ENCODE data around the gene SDK1. TPM values are rescaled to one million over a fixed set of nuclear protein-coding genes. Genes with fewer than 3 reads are reported as not detected.

SDK1 gene
- total and polyA plus RNA-seq, 2 experiments from 2014 or later = 4.1 to 16.5 TPM

- no peak for TF ChIP-seq CTCF (IDR thresholded peaks at IDR 0.05; ENCODE audit: low read depth, low read length)
- no peaks in the 10 kb centered on the region for H3K36me3 ChIP-seq
- H3K9me3 ChIP-seq (ENCODE audit: low read depth) = no peaks in the 10 kb centered on the region
- no peak for DNase-seq (ENCODE audit: low read depth in 1 of 2, low spot score in 1 of 2)
- no peak overlapping the region for H3K4me3 ChIP-seq
- no peak overlapping the region for H3K27ac ChIP-seq
- no peaks in the 10 kb centered on the region for H3K27me3 ChIP-seq
- H3K4me1 ChIP-seq (ENCODE audit: low read depth) = peaks cover 17% of the 10 kb centered on the region
Observed at GRCh38 chr7:3469641-3470040, 168.6 kb downstream of the SDK1 start.

GRCh38 chr7:3480197-3480596 is 179.1 kb downstream of the SDK1 start:
- H3K36me3 ChIP-seq = no peaks in the 10 kb centered on the region
- TF ChIP-seq CTCF (IDR thresholded peaks at IDR 0.05; ENCODE audit: low read depth, low read length) = no peak

GRCh38 chr7:3481435-3481834 is 180.4 kb downstream of the SDK1 start:
- Histone ChIP-seq H3K9me3 (ENCODE audit: low read depth) (no peaks in the 10 kb centered on the region), H3K27ac (no peak overlapping the region), H3K27me3 (no peaks in the 10 kb centered on the region), H3K4me3 (no peak overlapping the region), H3K36me3 (no peaks in the 10 kb centered on the region), H3K4me1 (ENCODE audit: low read depth) (no peaks in the 10 kb centered on the region)
- TF ChIP-seq CTCF (IDR thresholded peaks at IDR 0.05; ENCODE audit: low read depth, low read length) = no peak
- no peak for DNase-seq (ENCODE audit: low read depth in 1 of 2, low spot score in 1 of 2)

More at GRCh38 chr7:3480197-3480596, 179.1 kb downstream of the SDK1 start:
- no peak for DNase-seq (ENCODE audit: low read depth in 1 of 2, low spot score in 1 of 2)
- H3K4me3 ChIP-seq = no peak overlapping the region
- no peaks in the 10 kb centered on the region for H3K9me3 ChIP-seq (ENCODE audit: low read depth)
- no peaks in the 10 kb centered on the region for H3K27me3 ChIP-seq
- no peak overlapping the region for H3K27ac ChIP-seq
- no peaks in the 10 kb centered on the region for H3K4me1 ChIP-seq (ENCODE audit: low read depth)

GRCh38 chr7:3482147-3482921 is 181.3 kb downstream of the SDK1 start:
- H3K9me3 ChIP-seq (ENCODE audit: low read depth) = no peaks in the 10 kb centered on the region
- peak; percentile 59 for TF ChIP-seq CTCF (IDR thresholded peaks at IDR 0.05; ENCODE audit: low read depth, low read length)
- H3K4me3 ChIP-seq = no peak overlapping the region
- no peaks in the 10 kb centered on the region for H3K27me3 ChIP-seq
- peak; percentile 51 to 58 for DNase-seq (ENCODE audit: low read depth in 1 of 2, low spot score in 1 of 2)
- no peak overlapping the region for H3K27ac ChIP-seq
- no peaks in the 10 kb centered on the region for H3K4me1 ChIP-seq (ENCODE audit: low read depth)
- no peaks in the 10 kb centered on the region for H3K36me3 ChIP-seq

GRCh38 chr7:3486841-3487240 is 185.8 kb downstream of the SDK1 start:
- no peaks in the 10 kb centered on the region for H3K4me1 ChIP-seq (ENCODE audit: low read depth)
- peak in 1 of 2 donors; percentile 1 for DNase-seq (ENCODE audit: low read depth in 1 of 2, low spot score in 1 of 2)
- H3K4me3 ChIP-seq = no peak overlapping the region
- H3K9me3 ChIP-seq (ENCODE audit: low read depth) = no peaks in the 10 kb centered on the region
- H3K27me3 ChIP-seq = no peaks in the 10 kb centered on the region
- no peak overlapping the region for H3K27ac ChIP-seq
- no peak for TF ChIP-seq CTCF (IDR thresholded peaks at IDR 0.05; ENCODE audit: low read depth, low read length)
- H3K36me3 ChIP-seq = no peaks in the 10 kb centered on the region
